ENCODE measurements around the gene MYBPHL.
A peak's percentile ranks its signal among the peaks of the same experiment; 100 is the strongest.

Gene MYBPHL

DNA sequence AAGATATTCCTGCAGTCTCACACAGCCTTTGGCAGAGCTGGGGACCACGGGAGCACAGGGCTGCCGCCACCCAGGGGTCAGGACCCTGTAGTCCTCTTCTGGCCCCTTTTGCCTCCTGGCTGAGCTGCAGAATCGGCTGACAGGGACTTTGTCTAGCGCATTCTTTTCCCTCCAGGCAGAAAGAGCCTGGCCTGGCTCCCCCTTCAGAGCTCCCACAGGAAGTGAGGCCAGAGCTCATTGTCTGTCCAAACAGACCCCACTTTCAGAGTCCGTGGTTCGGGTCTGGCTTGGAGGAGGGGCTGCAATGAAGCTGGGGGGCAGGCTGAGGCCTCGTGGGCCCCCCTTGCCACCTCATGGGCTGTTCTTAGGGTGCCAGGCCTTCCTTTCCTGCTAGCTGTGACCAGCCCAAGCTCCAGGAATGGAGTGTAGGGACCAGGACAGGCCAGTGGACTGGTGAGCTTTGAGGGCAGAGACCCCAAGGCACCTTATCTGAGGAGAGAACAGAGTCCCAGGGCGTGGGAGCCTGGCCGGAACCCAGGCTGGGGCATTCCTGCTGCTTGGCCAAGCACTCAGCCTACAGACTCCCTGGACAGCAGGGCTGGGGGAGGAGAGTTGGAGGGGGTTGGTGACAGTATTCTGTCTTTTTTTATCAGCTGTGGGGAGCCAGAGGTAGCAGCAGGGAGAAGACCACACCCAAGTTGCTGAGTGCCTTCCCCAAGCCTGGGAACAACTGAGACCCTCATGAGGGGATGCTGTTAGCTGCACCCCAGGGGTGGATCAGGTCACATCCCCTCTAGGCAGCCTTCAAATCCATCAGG lies 52.8 kb downstream of the MYBPHL start:
- Histone ChIP-seq H3K9me3 (ENCODE audit: control insufficient read depth, insufficient read depth, low read depth, low read length) (no peaks in the 10 kb centered on the region), H3K36me3 (ENCODE audit: control insufficient read depth in 2 of 2, insufficient read depth in 1 of 2, low read length in 2 of 2) (peaks cover 0 to 47% of the 10 kb centered on the region in 2 experiments; a peak in 1 of 3 replicates), H3K4me3 (ENCODE audit: low read depth, low read length) (no peak overlapping the region), H3K4me1 (ENCODE audit: control insufficient read depth, insufficient read depth, low read length) (peaks cover 5% of the 10 kb centered on the region; the same call in 1 of the 2 replicates), H3K27ac (ENCODE audit: extremely low read depth, low read depth, low read length) (peak overlapping the region; percentile 18; the same call in 1 of the 2 replicates)
- TF ChIP-seq KLF7 (tag by site-specific recombination; IDR thresholded peaks at IDR 0.05; ENCODE audit: borderline replicate concordance) (0 out of 2 replicates have a peak, but pooled peaks have one; percentile 56), EGR2 (tag by site-specific recombination; IDR thresholded peaks at IDR 0.05; ENCODE audit: low read depth) (peak; percentile 66), ZIC2 (tag by site-specific recombination; IDR thresholded peaks at IDR 0.05) (peak; percentile 95), ZNF140 (tag by site-specific recombination; IDR thresholded peaks at IDR 0.05) (no peak), ZFHX2 (tag by site-specific recombination; conservative IDR thresholded peaks at IDR 0.05) (peak; percentile 65), ZNF423 (tag by site-specific recombination; IDR thresholded peaks at IDR 0.05) (0 out of 2 replicates have a peak, but pooled peaks have one; percentile 16), ZFP3 (tag by site-specific recombination; IDR thresholded peaks at IDR 0.05; ENCODE audit: low read depth) (no peak), GLIS1 (tag by site-specific recombination; IDR thresholded peaks at IDR 0.05) (peak; percentile 42; the same call in 1 of the 2 replicates)
- TF ChIP-seq, protein P1, sequence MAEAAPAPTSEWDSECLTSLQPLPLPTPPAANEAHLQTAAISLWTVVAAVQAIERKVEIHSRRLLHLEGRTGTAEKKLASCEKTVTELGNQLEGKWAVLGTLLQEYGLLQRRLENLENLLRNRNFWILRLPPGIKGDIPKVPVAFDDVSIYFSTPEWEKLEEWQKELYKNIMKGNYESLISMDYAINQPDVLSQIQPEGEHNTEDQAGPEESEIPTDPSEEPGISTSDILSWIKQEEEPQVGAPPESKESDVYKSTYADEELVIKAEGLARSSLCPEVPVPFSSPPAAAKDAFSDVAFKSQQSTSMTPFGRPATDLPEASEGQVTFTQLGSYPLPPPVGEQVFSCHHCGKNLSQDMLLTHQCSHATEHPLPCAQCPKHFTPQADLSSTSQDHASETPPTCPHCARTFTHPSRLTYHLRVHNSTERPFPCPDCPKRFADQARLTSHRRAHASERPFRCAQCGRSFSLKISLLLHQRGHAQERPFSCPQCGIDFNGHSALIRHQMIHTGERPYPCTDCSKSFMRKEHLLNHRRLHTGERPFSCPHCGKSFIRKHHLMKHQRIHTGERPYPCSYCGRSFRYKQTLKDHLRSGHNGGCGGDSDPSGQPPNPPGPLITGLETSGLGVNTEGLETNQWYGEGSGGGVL (tag by site-specific recombination; IDR thresholded peaks at IDR 0.05) = peak; percentile 63
- POLR2A ChIA-PET = interaction anchor here (0.6 to 1.9 kb wide), 7 partner anchors 10 to 144 kb away, joined by 3 to 7 read pairs (median 3); partner anchors contain the start of genes PSRC1 and SORT1
- CTCF ChIA-PET = interaction anchor here (0.6 to 2.6 kb wide), 11 partner anchors 9 to 1640 kb away, joined by 3 to 16 read pairs (median 4); partner anchors contain the start of genes PSRC1 and SORT1

DNA sequence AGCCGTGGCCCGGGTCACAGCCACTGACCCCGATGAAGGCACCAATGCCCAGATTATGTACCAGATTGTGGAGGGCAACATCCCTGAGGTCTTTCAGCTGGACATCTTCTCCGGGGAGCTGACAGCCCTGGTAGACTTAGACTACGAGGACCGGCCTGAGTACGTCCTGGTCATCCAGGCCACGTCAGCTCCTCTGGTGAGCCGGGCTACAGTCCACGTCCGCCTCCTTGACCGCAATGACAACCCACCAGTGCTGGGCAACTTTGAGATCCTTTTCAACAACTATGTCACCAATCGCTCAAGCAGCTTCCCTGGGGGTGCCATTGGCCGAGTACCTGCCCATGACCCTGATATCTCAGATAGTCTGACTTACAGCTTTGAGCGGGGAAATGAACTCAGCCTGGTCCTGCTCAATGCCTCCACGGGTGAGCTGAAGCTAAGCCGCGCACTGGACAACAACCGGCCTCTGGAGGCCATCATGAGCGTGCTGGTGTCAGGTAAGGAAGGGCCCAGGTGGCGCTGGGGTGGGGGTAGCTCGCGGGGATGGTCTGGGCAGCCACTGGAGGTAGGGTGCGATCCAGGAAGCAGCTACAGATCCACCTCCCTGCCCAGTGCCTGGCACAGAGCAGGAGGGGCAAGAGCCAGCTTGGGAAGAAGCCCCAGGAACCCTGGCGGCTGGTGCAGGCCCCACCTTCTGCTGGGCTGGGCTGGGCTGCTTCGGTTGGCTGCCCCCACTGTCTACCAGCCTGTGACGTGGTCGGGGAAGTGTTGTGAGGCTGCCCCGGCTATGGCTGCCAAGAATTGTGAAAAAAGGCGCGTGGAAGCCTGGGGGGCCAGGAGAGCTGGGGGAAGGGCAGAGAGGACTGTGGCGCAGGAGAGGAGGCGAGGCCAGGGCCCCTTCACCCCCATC lies 53.7 kb downstream of the MYBPHL start:
- Histone ChIP-seq H3K4me1 (ENCODE audit: control insufficient read depth, insufficient read depth, low read length) (peaks cover 5% of the 10 kb centered on the region; the same call in 1 of the 2 replicates), H3K36me3 (ENCODE audit: control insufficient read depth in 2 of 2, insufficient read depth in 1 of 2, low read length in 2 of 2) (peaks cover 0 to 38% of the 10 kb centered on the region in 2 experiments; a peak in 1 of 3 replicates), H3K27ac (ENCODE audit: extremely low read depth, low read depth, low read length) (peak overlapping the region; percentile 18; the same call in 1 of the 2 replicates), H3K4me3 (ENCODE audit: low read depth, low read length) (no peak overlapping the region), H3K9me3 (ENCODE audit: control insufficient read depth, insufficient read depth, low read depth, low read length) (no peaks in the 10 kb centered on the region)
- CTCF ChIA-PET = interaction anchor here (0.6 to 2.6 kb wide), 9 partner anchors 10 to 280 kb away, joined by 3 to 16 read pairs (median 4); partner anchors contain the start of gene SORT1
- POLR2A ChIA-PET = interaction anchor here (0.7 to 1.9 kb wide), 7 partner anchors 9 to 153 kb away, joined by 3 to 10 read pairs (median 4); partner anchors contain the start of genes PSRC1 and SORT1
- TF ChIP-seq ZNF585B (tag by site-specific recombination; IDR thresholded peaks at IDR 0.05) (no peak), ZNF19 (tag by site-specific recombination; IDR thresholded peaks at IDR 0.05; ENCODE audit: low read depth) (no peak), ZNF391 (tag by site-specific recombination; IDR thresholded peaks at IDR 0.05; ENCODE audit: borderline replicate concordance, low read depth) (no peak), ZBTB8A (tag by site-specific recombination; IDR thresholded peaks at IDR 0.05) (peak; percentile 56), ZNF549 (tag by site-specific recombination; IDR thresholded peaks at IDR 0.05) (no peak), ZNF629 (tag by site-specific recombination; IDR thresholded peaks at IDR 0.05) (0 out of 2 replicates have a peak, but pooled peaks have one; percentile 33), KLF16 (tag by site-specific recombination; IDR thresholded peaks at IDR 0.05) (no peak), SCRT2 (tag by site-specific recombination; IDR thresholded peaks at IDR 0.05) (no peak), ZNF514 (tag by site-specific recombination; IDR thresholded peaks at IDR 0.05) (no peak), SP2 (tag by site-specific recombination; IDR thresholded peaks at IDR 0.05) (peak; percentile 39; the same call in 1 of the 2 replicates), ZNF341 (tag by site-specific recombination; IDR thresholded peaks at IDR 0.05; ENCODE audit: low read depth) (peak; percentile 37; the same call in 1 of the 2 replicates), GLIS1 (tag by site-specific recombination; IDR thresholded peaks at IDR 0.05) (peak; percentile 66; the same call in 1 of the 2 replicates), GLIS2 (tag by site-specific recombination; IDR thresholded peaks at IDR 0.05) (peak; percentile 50; the same call in 1 of the 2 replicates), ZFP69B (tag by site-specific recombination; IDR thresholded peaks at IDR 0.05) (no peak), ZNF529 (tag by site-specific recombination; IDR thresholded peaks at IDR 0.05; ENCODE audit: insufficient replicate concordance) (no peak)
- TF ChIP-seq, protein P2, sequence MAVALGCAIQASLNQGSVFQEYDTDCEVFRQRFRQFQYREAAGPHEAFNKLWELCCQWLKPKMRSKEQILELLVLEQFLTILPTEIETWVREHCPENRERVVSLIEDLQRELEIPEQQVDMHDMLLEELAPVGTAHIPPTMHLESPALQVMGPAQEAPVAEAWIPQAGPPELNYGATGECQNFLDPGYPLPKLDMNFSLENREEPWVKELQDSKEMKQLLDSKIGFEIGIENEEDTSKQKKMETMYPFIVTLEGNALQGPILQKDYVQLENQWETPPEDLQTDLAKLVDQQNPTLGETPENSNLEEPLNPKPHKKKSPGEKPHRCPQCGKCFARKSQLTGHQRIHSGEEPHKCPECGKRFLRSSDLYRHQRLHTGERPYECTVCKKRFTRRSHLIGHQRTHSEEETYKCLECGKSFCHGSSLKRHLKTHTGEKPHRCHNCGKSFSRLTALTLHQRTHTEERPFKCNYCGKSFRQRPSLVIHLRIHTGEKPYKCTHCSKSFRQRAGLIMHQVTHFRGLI (tag by site-specific recombination; IDR thresholded peaks at IDR 0.05) = peak; percentile 88

Data from HEK293 (cell line).